ENCODE data around the gene BCAP29.

DNA sequence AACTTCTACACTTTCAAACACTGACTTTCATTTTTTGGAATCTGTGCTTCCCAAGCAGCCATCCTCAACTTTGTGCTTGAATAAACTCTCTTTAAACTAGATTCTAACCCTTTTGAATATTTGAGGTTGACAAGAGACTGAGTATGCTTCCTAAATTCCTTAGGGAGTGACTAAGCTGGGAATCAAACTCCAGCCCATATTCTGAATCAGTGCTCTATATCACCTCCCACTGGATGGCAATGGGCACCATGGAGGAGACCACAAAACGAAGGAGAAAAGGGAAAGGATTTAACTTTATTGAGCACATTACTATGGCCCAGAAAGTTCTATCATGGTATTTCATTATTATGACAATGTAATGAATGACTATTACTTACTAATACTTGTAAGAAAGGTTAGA, 63.4 kb downstream of the BCAP29 start:
- TF ChIP-seq GATA2 (IDR thresholded peaks at IDR 0.05; ENCODE audit: low read depth, low read length) (no peak), GATA3 (IDR thresholded peaks at IDR 0.05; ENCODE audit: low read depth, low read length) (no peak)
